GM12878 (cell line): Measurements from ENCODE around the gene SYNPR. TPM values are rescaled to one million over a fixed set of nuclear protein-coding genes. Genes with fewer than 3 reads are reported as not detected.

Source experiments
- ATAC-seq: fragments of 200-7000 bp; cut with Tn5 transposase; 3 replicates; pipeline ENCODE4 v1.9.1; 2020; ENCODE audit warnings: mild to moderate bottlenecking, moderate library complexity
- BruUV-seq: library from RNA; stranded (reverse); fragments of 400-500 nt; replicated peaks from 2 replicates; lab custom pipeline; 2021; lab: Mats Ljungman, UMichigan
- CTCF ChIA-PET: fragments of 300-600 bp; sonication (Branson Sonifier 250); formaldehyde crosslinking; extraction: SDS; loops from one replicate; lab custom pipeline; 2021; ENCODE audit warnings: inconsistent platforms; lab: Yijun Ruan, JAX
- POLR2A ChIA-PET: fragments of 350-600 bp; formaldehyde crosslinking; extraction: SDS; loops from one replicate; lab custom pipeline; 2021; ENCODE audit warnings: inconsistent platforms; lab: Charles Lee
- RAD21 ChIA-PET: fragments of 300-600 bp; sonication (Branson Sonifier 250); formaldehyde crosslinking; loops from one replicate; lab custom pipeline; 2023; ENCODE audit warnings: antibody characterized with exemption; ENCODE audit not compliant: unreplicated experiment; lab: Charles Lee
- SMC1A ChIA-PET: fragments of 300-600 bp; sonication (Branson Sonifier 250); formaldehyde crosslinking; loops from one replicate; lab custom pipeline; 2023; ENCODE audit not compliant: unreplicated experiment, uncharacterized antibody; lab: Charles Lee
- DNase-seq: peaks from one replicate; pipeline ENCODE4 v3.0.0-alpha.2; 2011; ENCODE audit warnings: low read depth, low spot score
- FAIRE-seq: peaks from 3 replicates; lab custom pipeline; 2011; peaks lifted over from hg19 to GRCh38; lab: Jason Lieb, UNC
- H2AFZ ChIP-seq: 2 replicates; pipeline ENCODE4 v1.6.0; 2011; ENCODE audit warnings: low read depth, low read length, control low read depth; ENCODE audit not compliant: control insufficient read depth
- H3K27ac ChIP-seq: 2 replicates; pipeline ENCODE4 v1.5.1; 2011; ENCODE audit warnings: control low read depth; ENCODE audit not compliant: control insufficient read depth, insufficient read depth
- H3K27me3 ChIP-seq, 2 experiments: replicated peaks in 1 of 2; 2 replicates each; pipeline versions ENCODE4 v1.6.0 to v1.6.1; 2011; ENCODE audit warnings: low read length in 1 of 2; ENCODE audit not compliant: control insufficient read depth in 2 of 2, insufficient read depth in 2 of 2
- H3K36me3 ChIP-seq, 2 experiments: 2 replicates each; pipeline ENCODE4 v1.5.1; 2011; ENCODE audit warnings: low read length in 1 of 2; ENCODE audit not compliant: control insufficient read depth in 2 of 2, insufficient read depth in 2 of 2
- H3K4me1 ChIP-seq: 2 replicates; pipeline ENCODE4 v1.6.1; 2011; ENCODE audit warnings: mild to moderate bottlenecking, low read length, moderate library complexity, mixed read lengths; ENCODE audit not compliant: control insufficient read depth, insufficient read depth
- H3K4me2 ChIP-seq: 2 replicates; pipeline ENCODE4 v1.6.0; 2011; ENCODE audit warnings: control low read depth; ENCODE audit not compliant: control insufficient read depth, insufficient read depth
- H3K4me3 ChIP-seq: fragments of 200-600 bp; sonication (generic); 2 replicates; pipeline ENCODE4 v1.5.1; 2016
- H3K79me2 ChIP-seq: 2 replicates; pipeline ENCODE4 v1.6.0; 2011; ENCODE audit warnings: low read length; ENCODE audit not compliant: control insufficient read depth, insufficient read depth
- H3K9ac ChIP-seq: 2 replicates; pipeline ENCODE4 v1.8.0; 2011; ENCODE audit warnings: low read length, control low read depth, mixed read lengths; ENCODE audit not compliant: control insufficient read depth, insufficient read depth
- H3K9me3 ChIP-seq: replicated peaks from 3 replicates; pipeline ENCODE4 v1.5.1; 2011; ENCODE audit warnings: mild to moderate bottlenecking, low read length; ENCODE audit not compliant: control insufficient read depth, insufficient read depth
- H4K20me1 ChIP-seq: 2 replicates; pipeline ENCODE4 v1.6.0; 2011; ENCODE audit not compliant: control insufficient read depth, insufficient read depth
- CHD4 ChIP-seq: fragments of 200-600 bp; sonication (generic); IDR thresholded peaks from 2 replicates; pipeline ENCODE4 v1.6.1; 2016; ENCODE audit warnings: mild to moderate bottlenecking
- EED ChIP-seq: sonication (generic); IDR thresholded peaks from 2 replicates; pipeline ENCODE4 v1.6.1; 2016; ENCODE audit warnings: antibody characterized with exemption, low read depth
- FOXK2 ChIP-seq: fragments of 450-650 bp; IDR thresholded peaks from 2 replicates; pipeline ENCODE4 v1.6.1; 2017; ENCODE audit warnings: mild to moderate bottlenecking, moderate library complexity
- HDAC6 ChIP-seq: fragments of 200-600 bp; sonication (generic); IDR thresholded peaks from one replicate; pipeline ENCODE4 v1.8.0; 2017; ENCODE audit warnings: antibody characterized with exemption; ENCODE audit not compliant: unreplicated experiment
- JUNB ChIP-seq: IDR thresholded peaks from 2 replicates; pipeline ENCODE4 v1.6.1; 2016; ENCODE audit warnings: antibody characterized with exemption, mild to moderate bottlenecking
- MTA2 ChIP-seq: fragments of 450-650 bp; IDR thresholded peaks from 2 replicates; pipeline ENCODE4 v1.6.1; 2016; ENCODE audit warnings: low read depth, mild to moderate bottlenecking, moderate library complexity
- POLR2A ChIP-seq: IDR thresholded peaks from 2 replicates; pipeline ENCODE4 v1.6.1; 2011; ENCODE audit warnings: low read depth, mild to moderate bottlenecking, low read length
- RB1 ChIP-seq: fragments of 450-650 bp; formaldehyde crosslinking; IDR thresholded peaks from 2 replicates; pipeline ENCODE4 v1.6.1; 2017; ENCODE audit warnings: mild to moderate bottlenecking, borderline replicate concordance
- RFX5 ChIP-seq: IDR thresholded peaks from 2 replicates; pipeline ENCODE4 v1.6.1; 2011; ENCODE audit warnings: low read depth, low read length, improper control_type of control experiment
- WGBS: methylation state at CpG from one replicate; pipeline ENCODE4 v1.1.6; 2016; ENCODE audit warnings: low lambda C conversion rate; ENCODE audit not compliant: insufficient replicate concordance, insufficient coverage; ENCODE audit errors: missing lambda C conversion rate; 5-methylcytosine and 5-hydroxymethylcytosine counted together
- in situ Hi-C: fragments of 300-500 bp; cut with MboI; formaldehyde crosslinking; loops from 9 replicates; pipeline ENCODE4 v1.14.3; 2018; ENCODE audit warnings: mixed read lengths
- intact Hi-C: fragments of 100-400 bp; cut with micrococcal nuclease; formaldehyde crosslinking; loops from one replicate; pipeline ENCODE4 v1.14.2; 2022; ENCODE audit not compliant: unreplicated experiment
- polyA plus RNA-seq, 11 experiments: library from polyadenylated mRNA; depleted of rRNA in 4 of 11; unstranded in 6 of 11; stranded (reverse) in 5 of 11; fragments of >200 nt; fragmentation: Nextera tagmentation in 4 of 11; fragmentation: Illumina TruSeq in 1 of 11; extraction: Ambion mirVana in 4 of 11; extraction: Trizol in 1 of 11; gene quantifications; 1 replicate in 1 of 11; 2 replicates in 10 of 11; pipeline versions ENCODE4 v1.2.1 to v1.2.3, GENCODE V29; 2011 to 2016; ENCODE audit warnings: inconsistent platforms in 2 of 11, missing spikeins in 2 of 11, low read depth in 1 of 11
- total RNA-seq, 4 experiments: library from RNA; depleted of rRNA in 3 of 4; stranded (reverse); fragments of >200 nt in 3 of 4; fragmentation: Illumina TruSeq in 1 of 4; extraction: Trizol in 1 of 4; gene quantifications; 2 replicates each; pipeline versions ENCODE4 v1.2.1 to v1.2.3, GENCODE V29; 2013 to 2021
- TF ChIP-seq, protein P1 (sequence below): fragments of 450-650 bp; conservative IDR thresholded peaks from 2 replicates; pipeline ENCODE4 v1.6.1; 2017; ENCODE audit warnings: mild to moderate bottlenecking, moderate library complexity
- TF ChIP-seq, protein P2 (sequence below): fragments of 450-650 bp; IDR thresholded peaks from 2 replicates; pipeline ENCODE4 v1.6.1; 2016; ENCODE audit warnings: mild to moderate bottlenecking
- TF ChIP-seq, protein P3 (sequence below): fragments of 450-650 bp; IDR thresholded peaks from 2 replicates; pipeline ENCODE4 v1.6.1; 2017; ENCODE audit warnings: mild to moderate bottlenecking, moderate library complexity
- TF ChIP-seq, protein P4 (sequence below): fragments of 450-650 bp; IDR thresholded peaks from 2 replicates; pipeline ENCODE4 v1.6.1; 2017; ENCODE audit warnings: borderline replicate concordance

Gene SYNPR
- total and polyA plus RNA-seq, 10 of the 15 experiments (the other 5 are each of a cell fraction or from before 2014, with no cell fraction given): not detected

DNA sequence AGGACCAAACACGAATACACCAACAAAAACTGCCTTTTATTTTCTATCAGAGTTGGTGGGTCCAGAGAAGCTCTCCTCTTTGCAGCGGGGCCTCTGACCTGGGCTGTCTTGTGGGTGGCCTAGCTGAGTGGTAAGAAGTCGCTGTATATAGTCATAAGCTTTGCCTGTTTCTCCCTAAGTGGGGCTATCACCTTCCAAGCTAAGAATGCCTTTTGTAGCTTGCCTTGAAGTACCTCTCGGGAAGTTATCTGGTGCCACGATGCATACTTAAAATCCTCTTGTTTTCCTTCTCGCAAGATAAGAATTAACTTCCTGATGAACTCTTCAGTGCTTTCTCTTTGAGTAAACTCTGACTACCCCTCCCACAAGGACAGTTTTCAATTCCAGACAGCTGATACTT lies 178.8 kb downstream of the SYNPR start:
- DNase-seq: no peak
- no TSS peak for BruUV-seq
- TF ChIP-seq, protein P1, sequence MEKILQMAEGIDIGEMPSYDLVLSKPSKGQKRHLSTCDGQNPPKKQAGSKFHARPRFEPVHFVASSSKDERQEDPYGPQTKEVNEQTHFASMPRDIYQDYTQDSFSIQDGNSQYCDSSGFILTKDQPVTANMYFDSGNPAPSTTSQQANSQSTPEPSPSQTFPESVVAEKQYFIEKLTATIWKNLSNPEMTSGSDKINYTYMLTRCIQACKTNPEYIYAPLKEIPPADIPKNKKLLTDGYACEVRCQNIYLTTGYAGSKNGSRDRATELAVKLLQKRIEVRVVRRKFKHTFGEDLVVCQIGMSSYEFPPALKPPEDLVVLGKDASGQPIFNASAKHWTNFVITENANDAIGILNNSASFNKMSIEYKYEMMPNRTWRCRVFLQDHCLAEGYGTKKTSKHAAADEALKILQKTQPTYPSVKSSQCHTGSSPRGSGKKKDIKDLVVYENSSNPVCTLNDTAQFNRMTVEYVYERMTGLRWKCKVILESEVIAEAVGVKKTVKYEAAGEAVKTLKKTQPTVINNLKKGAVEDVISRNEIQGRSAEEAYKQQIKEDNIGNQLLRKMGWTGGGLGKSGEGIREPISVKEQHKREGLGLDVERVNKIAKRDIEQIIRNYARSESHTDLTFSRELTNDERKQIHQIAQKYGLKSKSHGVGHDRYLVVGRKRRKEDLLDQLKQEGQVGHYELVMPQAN: no peak
- TF ChIP-seq POLR2A: no peak
- no peak for TF ChIP-seq EED
- TF ChIP-seq RFX5: no peak
- TF ChIP-seq, protein P2, sequence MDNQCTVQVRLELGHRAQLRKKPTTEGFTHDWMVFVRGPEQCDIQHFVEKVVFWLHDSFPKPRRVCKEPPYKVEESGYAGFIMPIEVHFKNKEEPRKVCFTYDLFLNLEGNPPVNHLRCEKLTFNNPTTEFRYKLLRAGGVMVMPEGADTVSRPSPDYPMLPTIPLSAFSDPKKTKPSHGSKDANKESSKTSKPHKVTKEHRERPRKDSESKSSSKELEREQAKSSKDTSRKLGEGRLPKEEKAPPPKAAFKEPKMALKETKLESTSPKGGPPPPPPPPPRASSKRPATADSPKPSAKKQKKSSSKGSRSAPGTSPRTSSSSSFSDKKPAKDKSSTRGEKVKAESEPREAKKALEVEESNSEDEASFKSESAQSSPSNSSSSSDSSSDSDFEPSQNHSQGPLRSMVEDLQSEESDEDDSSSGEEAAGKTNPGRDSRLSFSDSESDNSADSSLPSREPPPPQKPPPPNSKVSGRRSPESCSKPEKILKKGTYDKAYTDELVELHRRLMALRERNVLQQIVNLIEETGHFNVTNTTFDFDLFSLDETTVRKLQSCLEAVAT: no peak
- no peak for TF ChIP-seq FOXK2
- TF ChIP-seq, protein P3, sequence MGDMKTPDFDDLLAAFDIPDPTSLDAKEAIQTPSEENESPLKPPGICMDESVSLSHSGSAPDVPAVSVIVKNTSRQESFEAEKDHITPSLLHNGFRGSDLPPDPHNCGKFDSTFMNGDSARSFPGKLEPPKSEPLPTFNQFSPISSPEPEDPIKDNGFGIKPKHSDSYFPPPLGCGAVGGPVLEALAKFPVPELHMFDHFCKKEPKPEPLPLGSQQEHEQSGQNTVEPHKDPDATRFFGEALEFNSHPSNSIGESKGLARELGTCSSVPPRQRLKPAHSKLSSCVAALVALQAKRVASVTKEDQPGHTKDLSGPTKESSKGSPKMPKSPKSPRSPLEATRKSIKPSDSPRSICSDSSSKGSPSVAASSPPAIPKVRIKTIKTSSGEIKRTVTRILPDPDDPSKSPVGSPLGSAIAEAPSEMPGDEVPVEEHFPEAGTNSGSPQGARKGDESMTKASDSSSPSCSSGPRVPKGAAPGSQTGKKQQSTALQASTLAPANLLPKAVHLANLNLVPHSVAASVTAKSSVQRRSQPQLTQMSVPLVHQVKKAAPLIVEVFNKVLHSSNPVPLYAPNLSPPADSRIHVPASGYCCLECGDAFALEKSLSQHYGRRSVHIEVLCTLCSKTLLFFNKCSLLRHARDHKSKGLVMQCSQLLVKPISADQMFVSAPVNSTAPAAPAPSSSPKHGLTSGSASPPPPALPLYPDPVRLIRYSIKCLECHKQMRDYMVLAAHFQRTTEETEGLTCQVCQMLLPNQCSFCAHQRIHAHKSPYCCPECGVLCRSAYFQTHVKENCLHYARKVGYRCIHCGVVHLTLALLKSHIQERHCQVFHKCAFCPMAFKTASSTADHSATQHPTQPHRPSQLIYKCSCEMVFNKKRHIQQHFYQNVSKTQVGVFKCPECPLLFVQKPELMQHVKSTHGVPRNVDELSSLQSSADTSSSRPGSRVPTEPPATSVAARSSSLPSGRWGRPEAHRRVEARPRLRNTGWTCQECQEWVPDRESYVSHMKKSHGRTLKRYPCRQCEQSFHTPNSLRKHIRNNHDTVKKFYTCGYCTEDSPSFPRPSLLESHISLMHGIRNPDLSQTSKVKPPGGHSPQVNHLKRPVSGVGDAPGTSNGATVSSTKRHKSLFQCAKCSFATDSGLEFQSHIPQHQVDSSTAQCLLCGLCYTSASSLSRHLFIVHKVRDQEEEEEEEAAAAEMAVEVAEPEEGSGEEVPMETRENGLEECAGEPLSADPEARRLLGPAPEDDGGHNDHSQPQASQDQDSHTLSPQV: no peak
- no peak for TF ChIP-seq RB1
- TF ChIP-seq CHD4: no peak
- no peak for TF ChIP-seq MTA2
- TF ChIP-seq HDAC6: no peak
- TF ChIP-seq, protein P4, sequence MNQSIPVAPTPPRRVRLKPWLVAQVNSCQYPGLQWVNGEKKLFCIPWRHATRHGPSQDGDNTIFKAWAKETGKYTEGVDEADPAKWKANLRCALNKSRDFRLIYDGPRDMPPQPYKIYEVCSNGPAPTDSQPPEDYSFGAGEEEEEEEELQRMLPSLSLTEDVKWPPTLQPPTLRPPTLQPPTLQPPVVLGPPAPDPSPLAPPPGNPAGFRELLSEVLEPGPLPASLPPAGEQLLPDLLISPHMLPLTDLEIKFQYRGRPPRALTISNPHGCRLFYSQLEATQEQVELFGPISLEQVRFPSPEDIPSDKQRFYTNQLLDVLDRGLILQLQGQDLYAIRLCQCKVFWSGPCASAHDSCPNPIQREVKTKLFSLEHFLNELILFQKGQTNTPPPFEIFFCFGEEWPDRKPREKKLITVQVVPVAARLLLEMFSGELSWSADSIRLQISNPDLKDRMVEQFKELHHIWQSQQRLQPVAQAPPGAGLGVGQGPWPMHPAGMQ: no peak
- no peak for TF ChIP-seq JUNB
- TF ChIP-seq, all 136 proteins: peak for 0
- Histone ChIP-seq H3K36me3 (no peaks in the 10 kb centered on the region), H3K9me3 (no peaks in the 10 kb centered on the region), H4K20me1 (no peaks in the 10 kb centered on the region), H3K27me3 (no peaks in the 10 kb centered on the region), H3K27ac (no peak overlapping the region), H3K9ac (no peak overlapping the region), H3K79me2 (no peaks in the 10 kb centered on the region), H3K4me1 (no peaks in the 10 kb centered on the region), H2AFZ (no peak overlapping the region), H3K4me3 (no peak overlapping the region), H3K4me2 (no peak overlapping the region)
- no peak for FAIRE-seq
- intact Hi-C loops: no loop called here
- SMC1A ChIA-PET: no interaction called here
- POLR2A ChIA-PET: no interaction called here
- RAD21 ChIA-PET: no interaction called here
- CTCF ChIA-PET: no interaction called here
- in situ Hi-C loops: no loop called here
- WGBS: 30% methylated on average over 6 of the region's 6 CpGs
- no peak for ATAC-seq
